Sigmoid colon (tissue), 4 donors: ENCODE measurements around the gene CRISP2.

Experiments
- POLR2A ChIP-seq, 2 donors: fragments of 450-650 bp; IDR thresholded peaks; one replicate each; pipeline ENCODE4 v1.6.1; 2016; ENCODE audit warnings: antibody characterized with exemption in 2 of 2, mild to moderate bottlenecking in 2 of 2, moderate library complexity in 2 of 2
- POLR2AphosphoS5 ChIP-seq, 4 donors: sonication (generic); formaldehyde crosslinking; IDR thresholded peaks; one replicate each; pipeline ENCODE4 v1.6.1; 2017; ENCODE audit warnings: antibody characterized with exemption in 4 of 4
- TF ChIP-seq, protein P1 (sequence below), 4 experiments: fragments of 450-650 bp in 3 of 4; fragments of 200-600 bp in 1 of 4; IDR thresholded peaks; one replicate each; pipeline ENCODE4 v1.5.1; 2016 to 2019; ENCODE audit warnings: antibody characterized with exemption in 4 of 4, mild to moderate bottlenecking in 3 of 4, moderate library complexity in 2 of 4

GRCh38 chr6:49676671-49677281, 36.6 kb downstream of the CRISP2 start:
- TF ChIP-seq, protein P1, sequence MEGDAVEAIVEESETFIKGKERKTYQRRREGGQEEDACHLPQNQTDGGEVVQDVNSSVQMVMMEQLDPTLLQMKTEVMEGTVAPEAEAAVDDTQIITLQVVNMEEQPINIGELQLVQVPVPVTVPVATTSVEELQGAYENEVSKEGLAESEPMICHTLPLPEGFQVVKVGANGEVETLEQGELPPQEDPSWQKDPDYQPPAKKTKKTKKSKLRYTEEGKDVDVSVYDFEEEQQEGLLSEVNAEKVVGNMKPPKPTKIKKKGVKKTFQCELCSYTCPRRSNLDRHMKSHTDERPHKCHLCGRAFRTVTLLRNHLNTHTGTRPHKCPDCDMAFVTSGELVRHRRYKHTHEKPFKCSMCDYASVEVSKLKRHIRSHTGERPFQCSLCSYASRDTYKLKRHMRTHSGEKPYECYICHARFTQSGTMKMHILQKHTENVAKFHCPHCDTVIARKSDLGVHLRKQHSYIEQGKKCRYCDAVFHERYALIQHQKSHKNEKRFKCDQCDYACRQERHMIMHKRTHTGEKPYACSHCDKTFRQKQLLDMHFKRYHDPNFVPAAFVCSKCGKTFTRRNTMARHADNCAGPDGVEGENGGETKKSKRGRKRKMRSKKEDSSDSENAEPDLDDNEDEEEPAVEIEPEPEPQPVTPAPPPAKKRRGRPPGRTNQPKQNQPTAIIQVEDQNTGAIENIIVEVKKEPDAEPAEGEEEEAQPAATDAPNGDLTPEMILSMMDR (IDR thresholded peaks at IDR 0.05), result no peak
- TF ChIP-seq POLR2A (IDR thresholded peaks at IDR 0.05) (no peak), POLR2AphosphoS5 (IDR thresholded peaks at IDR 0.05) (no peak)
